Ishikawa (cell line): ENCODE results near the gene BABAM2.

Experiments used
- CEBPB ChIP-seq: IDR thresholded peaks from 2 replicates; pipeline ENCODE4 v1.6.1; 2012
- CREB1 ChIP-seq: IDR thresholded peaks from 2 replicates; pipeline ENCODE4 v1.6.1; 2012; ENCODE audit warnings: low read depth
- EGR1 ChIP-seq: IDR thresholded peaks from 2 replicates; pipeline ENCODE4 v1.6.1; 2012
- EP300 ChIP-seq: IDR thresholded peaks from 2 replicates; pipeline ENCODE4 v1.6.1; 2012; ENCODE audit warnings: borderline replicate concordance
- FOXM1 ChIP-seq: IDR thresholded peaks from 2 replicates; pipeline ENCODE4 v1.6.1; 2012; ENCODE audit warnings: low read depth, borderline replicate concordance
- NFIC ChIP-seq: IDR thresholded peaks from 2 replicates; pipeline ENCODE4 v1.6.1; 2012
- RAD21 ChIP-seq: IDR thresholded peaks from 2 replicates; pipeline ENCODE4 v1.6.1; 2012; ENCODE audit warnings: low read depth
- TAF1 ChIP-seq: IDR thresholded peaks from 2 replicates; pipeline ENCODE4 v1.6.1; 2012; ENCODE audit warnings: low read depth, mild to moderate bottlenecking
- TCF12 ChIP-seq: IDR thresholded peaks from 2 replicates; pipeline ENCODE4 v1.6.1; 2012; ENCODE audit warnings: low read depth
- TEAD4 ChIP-seq: IDR thresholded peaks from 2 replicates; pipeline ENCODE4 v1.6.1; 2012
- YY1 ChIP-seq: IDR thresholded peaks from 2 replicates; pipeline ENCODE4 v1.6.1; 2012; ENCODE audit warnings: low read depth
- ZBTB7A ChIP-seq: IDR thresholded peaks from 2 replicates; pipeline ENCODE4 v1.6.1; 2012; ENCODE audit warnings: low read depth
- TF ChIP-seq, protein P1 (sequence below): IDR thresholded peaks from 2 replicates; pipeline ENCODE4 v1.6.1; 2012; ENCODE audit warnings: low read depth, mild to moderate bottlenecking
- TF ChIP-seq, protein P2 (sequence below): IDR thresholded peaks from 2 replicates; pipeline ENCODE4 v1.6.1; 2012
- TF ChIP-seq, protein P3 (sequence below): IDR thresholded peaks from 2 replicates; pipeline ENCODE4 v1.6.1; 2012

The BABAM2 gene

DNA sequence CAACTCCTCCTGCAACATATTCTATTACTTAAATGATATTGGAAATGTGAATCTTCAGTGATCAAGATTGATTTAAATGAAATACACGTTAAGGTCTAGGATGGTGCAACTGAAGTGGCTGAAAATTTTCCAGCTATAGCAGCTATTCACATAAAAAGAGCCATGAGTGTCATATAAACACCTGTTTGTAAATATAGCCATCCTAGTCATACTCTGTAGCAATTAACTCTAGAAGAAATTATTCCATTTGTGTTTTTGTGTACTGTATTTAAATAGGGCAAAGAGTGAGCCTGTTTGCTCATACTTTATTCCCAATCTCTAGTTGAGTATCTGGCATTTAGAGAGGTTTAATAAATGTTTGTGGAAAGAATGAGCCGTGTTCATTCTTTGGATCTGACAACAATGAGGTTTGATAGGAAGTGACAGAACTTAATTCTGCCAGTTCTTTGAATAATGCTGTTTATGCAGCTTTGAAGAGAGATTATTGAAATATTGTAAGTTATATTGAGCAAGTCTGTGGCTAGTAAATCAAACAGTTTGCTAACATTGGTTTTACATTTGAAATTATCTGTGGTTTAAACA lies 49.7 kb downstream of the BABAM2 start:
- TF ChIP-seq, protein P1, sequence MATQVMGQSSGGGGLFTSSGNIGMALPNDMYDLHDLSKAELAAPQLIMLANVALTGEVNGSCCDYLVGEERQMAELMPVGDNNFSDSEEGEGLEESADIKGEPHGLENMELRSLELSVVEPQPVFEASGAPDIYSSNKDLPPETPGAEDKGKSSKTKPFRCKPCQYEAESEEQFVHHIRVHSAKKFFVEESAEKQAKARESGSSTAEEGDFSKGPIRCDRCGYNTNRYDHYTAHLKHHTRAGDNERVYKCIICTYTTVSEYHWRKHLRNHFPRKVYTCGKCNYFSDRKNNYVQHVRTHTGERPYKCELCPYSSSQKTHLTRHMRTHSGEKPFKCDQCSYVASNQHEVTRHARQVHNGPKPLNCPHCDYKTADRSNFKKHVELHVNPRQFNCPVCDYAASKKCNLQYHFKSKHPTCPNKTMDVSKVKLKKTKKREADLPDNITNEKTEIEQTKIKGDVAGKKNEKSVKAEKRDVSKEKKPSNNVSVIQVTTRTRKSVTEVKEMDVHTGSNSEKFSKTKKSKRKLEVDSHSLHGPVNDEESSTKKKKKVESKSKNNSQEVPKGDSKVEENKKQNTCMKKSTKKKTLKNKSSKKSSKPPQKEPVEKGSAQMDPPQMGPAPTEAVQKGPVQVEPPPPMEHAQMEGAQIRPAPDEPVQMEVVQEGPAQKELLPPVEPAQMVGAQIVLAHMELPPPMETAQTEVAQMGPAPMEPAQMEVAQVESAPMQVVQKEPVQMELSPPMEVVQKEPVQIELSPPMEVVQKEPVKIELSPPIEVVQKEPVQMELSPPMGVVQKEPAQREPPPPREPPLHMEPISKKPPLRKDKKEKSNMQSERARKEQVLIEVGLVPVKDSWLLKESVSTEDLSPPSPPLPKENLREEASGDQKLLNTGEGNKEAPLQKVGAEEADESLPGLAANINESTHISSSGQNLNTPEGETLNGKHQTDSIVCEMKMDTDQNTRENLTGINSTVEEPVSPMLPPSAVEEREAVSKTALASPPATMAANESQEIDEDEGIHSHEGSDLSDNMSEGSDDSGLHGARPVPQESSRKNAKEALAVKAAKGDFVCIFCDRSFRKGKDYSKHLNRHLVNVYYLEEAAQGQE, result no peak
- TF ChIP-seq, protein P2, sequence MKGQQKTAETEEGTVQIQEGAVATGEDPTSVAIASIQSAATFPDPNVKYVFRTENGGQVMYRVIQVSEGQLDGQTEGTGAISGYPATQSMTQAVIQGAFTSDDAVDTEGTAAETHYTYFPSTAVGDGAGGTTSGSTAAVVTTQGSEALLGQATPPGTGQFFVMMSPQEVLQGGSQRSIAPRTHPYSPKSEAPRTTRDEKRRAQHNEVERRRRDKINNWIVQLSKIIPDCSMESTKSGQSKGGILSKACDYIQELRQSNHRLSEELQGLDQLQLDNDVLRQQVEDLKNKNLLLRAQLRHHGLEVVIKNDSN, result no peak
- TF ChIP-seq TCF12, result no peak
- no peak for TF ChIP-seq CREB1
- no peak for TF ChIP-seq FOXM1
- TF ChIP-seq YY1, result no peak
- TF ChIP-seq NFIC, result no peak
- no peak for TF ChIP-seq RAD21
- TF ChIP-seq EGR1, result no peak
- no peak for TF ChIP-seq TEAD4
- TF ChIP-seq TAF1, result no peak
- TF ChIP-seq, protein P3, sequence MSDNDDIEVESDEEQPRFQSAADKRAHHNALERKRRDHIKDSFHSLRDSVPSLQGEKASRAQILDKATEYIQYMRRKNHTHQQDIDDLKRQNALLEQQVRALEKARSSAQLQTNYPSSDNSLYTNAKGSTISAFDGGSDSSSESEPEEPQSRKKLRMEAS, result no peak
- no peak for TF ChIP-seq EP300
- no peak for TF ChIP-seq ZBTB7A
- TF ChIP-seq CEBPB, result no peak

DNA sequence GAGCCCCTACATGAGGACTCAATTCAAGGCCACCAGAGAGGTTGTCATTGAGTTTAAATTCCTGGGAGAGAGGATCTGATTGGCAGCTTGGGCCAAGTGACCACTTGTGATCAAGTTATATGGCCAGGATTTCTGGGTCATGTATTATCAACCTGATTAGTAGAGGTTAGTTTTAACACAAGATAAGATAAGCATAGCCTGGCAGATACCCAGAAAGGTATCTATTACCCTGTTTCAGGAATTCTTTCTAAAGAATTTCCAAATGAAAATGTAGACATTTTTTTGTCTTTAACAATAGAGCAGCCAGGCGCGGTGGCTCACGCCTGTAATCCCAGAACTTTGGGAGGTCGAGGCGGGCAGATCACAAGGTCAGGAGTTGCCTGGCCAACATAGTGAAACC lies 50.5 kb downstream of the BABAM2 start:
- TF ChIP-seq, protein P2, result no peak
- TF ChIP-seq, protein P1, result no peak
- no peak for TF ChIP-seq TAF1
- no peak for TF ChIP-seq ZBTB7A
- TF ChIP-seq EGR1, result no peak
- TF ChIP-seq FOXM1, result no peak
- no peak for TF ChIP-seq CREB1
- no peak for TF ChIP-seq CEBPB
- no peak for TF ChIP-seq TCF12
- no peak for TF ChIP-seq TEAD4

DNA sequence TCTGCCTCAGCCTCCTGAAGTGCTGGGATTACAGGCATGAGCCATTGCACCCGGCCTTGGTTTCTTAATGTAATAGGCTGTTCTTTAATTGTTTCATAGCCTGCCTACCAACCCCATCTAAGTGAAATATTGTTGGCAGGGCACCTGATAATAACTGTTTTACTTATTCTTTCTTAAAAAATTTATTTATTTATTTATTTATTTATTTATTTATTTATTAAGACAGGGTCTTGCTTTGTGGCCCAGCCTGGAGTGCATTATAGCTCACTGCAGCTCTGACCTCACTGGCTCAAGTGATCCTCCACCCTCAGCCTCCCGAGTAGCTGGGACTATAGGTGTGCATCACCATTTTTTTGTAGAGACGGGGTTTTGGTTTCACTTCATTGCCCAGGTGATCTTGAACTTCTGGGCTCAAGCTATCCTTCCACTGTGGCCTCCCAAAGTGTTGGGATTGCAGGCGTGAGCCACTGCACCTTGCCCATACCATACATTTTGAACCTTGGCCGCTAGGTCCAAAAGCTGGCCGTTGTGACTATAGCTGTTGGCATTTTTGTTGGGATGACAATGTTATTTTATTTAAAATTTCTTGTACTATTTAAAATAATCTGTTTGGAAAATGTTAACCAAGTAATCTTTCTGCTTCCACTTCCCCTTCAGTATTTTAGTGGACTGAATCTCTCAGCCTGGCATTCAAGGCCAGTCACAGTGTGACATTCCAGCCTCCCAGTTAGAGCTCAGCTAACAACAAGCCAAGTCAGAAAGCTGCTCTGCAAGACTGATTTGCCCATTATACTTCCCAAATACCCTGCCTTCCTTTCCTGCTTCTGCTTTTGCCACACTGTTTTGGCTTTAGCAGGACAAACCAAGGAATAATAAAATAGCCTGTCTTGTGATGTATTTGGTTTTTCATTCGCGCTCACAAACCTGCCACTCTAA lies 52.4 kb downstream of the BABAM2 start:
- TF ChIP-seq RAD21, result no peak
- no peak for TF ChIP-seq TAF1
- TF ChIP-seq, protein P1, result no peak
- TF ChIP-seq, protein P2, result no peak
- TF ChIP-seq EP300, result no peak
- no peak for TF ChIP-seq NFIC
- no peak for TF ChIP-seq FOXM1

DNA sequence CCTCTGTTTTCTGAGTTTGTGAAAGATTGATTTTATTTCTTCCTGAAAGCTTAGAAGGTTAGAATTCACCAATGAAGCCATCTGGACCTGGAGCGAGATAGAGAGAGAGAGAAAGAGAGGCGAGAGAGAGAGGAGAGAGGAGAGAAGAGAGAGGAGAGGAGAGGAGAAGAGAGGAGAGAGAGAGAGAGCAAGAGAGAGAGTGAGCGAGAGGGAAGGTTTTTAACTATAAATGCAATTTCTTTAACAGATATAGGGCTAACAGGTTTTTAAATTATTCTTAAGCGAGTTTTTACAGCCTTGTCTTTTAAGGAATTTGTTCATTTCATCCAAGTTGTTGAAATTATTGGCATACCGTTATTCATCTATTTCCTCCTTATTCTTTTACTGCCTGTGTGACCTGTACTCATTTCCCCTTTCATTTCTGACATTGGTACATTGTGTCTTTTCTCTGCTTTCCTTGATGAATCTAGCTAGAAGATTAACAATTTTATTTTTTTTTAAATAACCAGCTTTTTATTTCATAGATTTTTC lies 56.1 kb downstream of the BABAM2 start:
- TF ChIP-seq TCF12, result no peak
- TF ChIP-seq CEBPB, result no peak
